ENCODE measurements around the gene COG5. TPM values are rescaled to one million over a fixed set of nuclear protein-coding genes. Genes with fewer than 3 reads are reported as not detected.

COG5 gene
- total RNA-seq, 1 donor from 2014 or later: 52.0 TPM

DNA sequence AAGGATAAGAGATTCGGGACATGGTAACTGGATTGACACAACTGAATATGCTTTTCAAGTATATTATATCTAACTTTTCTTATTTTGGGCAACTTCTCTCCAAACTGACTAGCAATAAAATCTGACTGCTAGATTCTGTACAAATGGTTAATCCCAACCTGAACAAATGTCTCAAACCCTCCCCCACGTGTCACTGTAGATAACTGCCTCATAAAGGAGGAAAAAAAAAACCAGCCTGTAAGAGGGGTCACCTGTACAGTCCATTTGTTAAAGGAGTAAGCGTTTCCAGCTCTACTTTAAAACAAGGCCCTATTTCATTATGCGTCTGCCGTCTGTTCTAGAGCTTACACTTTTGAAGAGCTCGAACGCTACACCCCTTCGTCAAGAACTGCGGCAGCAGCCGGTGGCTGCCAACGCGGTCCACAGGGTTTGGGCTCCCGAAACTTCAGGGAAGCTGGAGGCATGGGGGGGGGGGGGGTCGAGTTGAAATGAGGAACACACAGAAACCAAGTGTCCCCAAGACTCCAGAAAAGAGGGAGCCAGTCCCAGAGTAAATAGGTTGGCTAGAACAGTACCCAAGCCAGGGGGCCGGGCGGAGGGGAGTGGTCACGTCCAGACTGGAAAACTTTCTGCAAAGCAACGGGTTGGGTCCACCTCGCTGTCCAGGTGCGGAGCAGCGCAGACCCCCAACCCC, 492 bp downstream of the COG5 start:
- Mint-ChIP-seq H3K27me3 (ENCODE audit: low read depth) (no peaks in the 10 kb centered on the region), H3K36me3 (peaks cover 6% of the 10 kb centered on the region), H3K4me1 (peaks cover 40% of the 10 kb centered on the region), H3K9me3 (no peaks in the 10 kb centered on the region), H3K4me3 (peak overlapping the region; percentile 74), H3K27ac (peak overlapping the region; percentile 92)
- DNase-seq (ENCODE audit: low spot score in 2 of 2, unreplicated experiment in 2 of 2): no peak
- TF ChIP-seq, protein P1, sequence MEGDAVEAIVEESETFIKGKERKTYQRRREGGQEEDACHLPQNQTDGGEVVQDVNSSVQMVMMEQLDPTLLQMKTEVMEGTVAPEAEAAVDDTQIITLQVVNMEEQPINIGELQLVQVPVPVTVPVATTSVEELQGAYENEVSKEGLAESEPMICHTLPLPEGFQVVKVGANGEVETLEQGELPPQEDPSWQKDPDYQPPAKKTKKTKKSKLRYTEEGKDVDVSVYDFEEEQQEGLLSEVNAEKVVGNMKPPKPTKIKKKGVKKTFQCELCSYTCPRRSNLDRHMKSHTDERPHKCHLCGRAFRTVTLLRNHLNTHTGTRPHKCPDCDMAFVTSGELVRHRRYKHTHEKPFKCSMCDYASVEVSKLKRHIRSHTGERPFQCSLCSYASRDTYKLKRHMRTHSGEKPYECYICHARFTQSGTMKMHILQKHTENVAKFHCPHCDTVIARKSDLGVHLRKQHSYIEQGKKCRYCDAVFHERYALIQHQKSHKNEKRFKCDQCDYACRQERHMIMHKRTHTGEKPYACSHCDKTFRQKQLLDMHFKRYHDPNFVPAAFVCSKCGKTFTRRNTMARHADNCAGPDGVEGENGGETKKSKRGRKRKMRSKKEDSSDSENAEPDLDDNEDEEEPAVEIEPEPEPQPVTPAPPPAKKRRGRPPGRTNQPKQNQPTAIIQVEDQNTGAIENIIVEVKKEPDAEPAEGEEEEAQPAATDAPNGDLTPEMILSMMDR (IDR thresholded peaks at IDR 0.05; ENCODE audit: unreplicated experiment): no peak

DNA sequence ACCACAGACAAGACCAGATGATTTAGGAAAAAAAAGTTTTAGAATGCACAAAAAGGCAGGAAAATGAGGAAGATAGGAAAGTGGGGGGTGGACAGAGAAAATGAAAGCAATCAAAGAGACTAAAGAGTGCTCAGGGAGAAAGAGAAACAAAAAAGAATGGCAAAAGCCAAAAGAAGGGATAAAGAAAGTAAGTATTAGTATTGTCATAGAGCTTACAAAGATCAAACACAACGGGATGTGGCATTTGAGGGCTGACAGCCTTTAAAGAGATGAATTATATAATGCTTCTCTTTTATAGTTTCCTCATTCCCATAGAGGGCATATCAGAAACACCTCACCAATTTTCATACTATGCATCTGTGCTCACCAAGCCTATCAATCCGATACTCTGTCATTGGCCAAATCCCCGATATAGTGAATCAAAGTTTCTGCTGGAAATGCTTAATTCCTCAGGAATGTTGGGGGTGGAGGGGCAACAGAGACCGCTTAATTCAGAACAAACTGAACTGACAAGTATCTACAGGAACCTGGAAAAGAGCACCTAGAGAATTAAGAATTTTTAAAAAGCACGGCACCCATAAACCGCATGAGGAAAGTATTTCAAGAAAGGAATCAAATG, 2.7 kb downstream of the COG5 start:
- TF ChIP-seq, protein P1 (IDR thresholded peaks at IDR 0.05; ENCODE audit: unreplicated experiment): no peak
- Mint-ChIP-seq H3K4me1 (peaks cover 39% of the 10 kb centered on the region), H3K4me3 (peak overlapping the region; percentile 74), H3K36me3 (peaks cover 5% of the 10 kb centered on the region), H3K9me3 (no peaks in the 10 kb centered on the region), H3K27ac (peak overlapping the region; percentile 31), H3K27me3 (ENCODE audit: low read depth) (no peaks in the 10 kb centered on the region)
- no peak for DNase-seq (ENCODE audit: low spot score in 2 of 2, unreplicated experiment in 2 of 2)

DNA sequence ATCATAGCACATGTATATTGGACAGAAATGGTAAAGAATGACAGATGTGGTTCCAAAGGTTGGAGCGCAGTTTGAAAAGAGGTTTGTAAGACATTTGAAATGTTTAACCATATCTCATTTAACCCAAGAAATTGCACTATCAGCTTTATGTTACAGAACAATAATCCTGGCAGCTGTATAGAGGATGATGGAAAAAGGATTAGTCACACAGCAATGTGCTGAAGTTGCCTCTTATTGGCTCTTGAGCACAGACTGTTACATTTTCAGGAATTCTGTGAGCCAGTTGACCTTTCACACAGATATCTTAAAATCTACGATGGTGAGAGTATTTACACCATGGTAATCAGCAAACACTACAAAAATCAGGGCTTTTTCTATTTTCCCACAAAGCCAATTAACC, 3.9 kb downstream of the COG5 start:
- Mint-ChIP-seq H3K4me3 (no peak overlapping the region), H3K4me1 (peaks cover 33% of the 10 kb centered on the region), H3K27ac (no peak overlapping the region), H3K9me3 (no peaks in the 10 kb centered on the region), H3K27me3 (ENCODE audit: low read depth) (no peaks in the 10 kb centered on the region), H3K36me3 (peaks cover 11% of the 10 kb centered on the region)
- DNase-seq (ENCODE audit: low spot score in 2 of 2, unreplicated experiment in 2 of 2): no peak
- TF ChIP-seq, protein P1 (IDR thresholded peaks at IDR 0.05; ENCODE audit: unreplicated experiment): no peak

DNA sequence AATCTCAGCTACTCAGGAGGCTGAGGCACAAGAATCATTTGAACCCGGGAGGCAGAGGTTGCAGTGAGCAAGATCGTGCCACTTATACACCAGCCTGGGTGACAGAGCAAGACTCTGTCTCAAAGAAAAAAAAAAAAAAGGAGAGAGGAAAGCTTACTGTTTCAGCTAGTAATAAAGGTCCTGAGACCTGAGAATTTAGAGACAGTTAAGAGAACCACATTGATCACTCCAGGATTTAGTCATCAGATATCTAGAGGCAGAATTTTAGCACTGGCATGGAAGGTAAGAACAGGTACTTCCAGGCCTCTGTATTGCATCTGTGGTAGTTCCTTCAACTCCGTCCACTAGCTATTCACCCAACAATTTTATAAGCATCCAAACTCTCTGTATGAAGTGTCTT, 7.8 kb downstream of the COG5 start:
- DNase-seq (ENCODE audit: low spot score in 2 of 2, unreplicated experiment in 2 of 2): no peak
- H3K4me3 Mint-ChIP-seq: no peak overlapping the region
- no peaks in the 10 kb centered on the region for H3K9me3 Mint-ChIP-seq
- peaks cover 24% of the 10 kb centered on the region for H3K36me3 Mint-ChIP-seq
- H3K27ac Mint-ChIP-seq: no peak overlapping the region
- H3K27me3 Mint-ChIP-seq (ENCODE audit: low read depth): no peaks in the 10 kb centered on the region
- TF ChIP-seq, protein P1 (IDR thresholded peaks at IDR 0.05; ENCODE audit: unreplicated experiment): no peak
- H3K4me1 Mint-ChIP-seq: peaks cover 4% of the 10 kb centered on the region

DNA sequence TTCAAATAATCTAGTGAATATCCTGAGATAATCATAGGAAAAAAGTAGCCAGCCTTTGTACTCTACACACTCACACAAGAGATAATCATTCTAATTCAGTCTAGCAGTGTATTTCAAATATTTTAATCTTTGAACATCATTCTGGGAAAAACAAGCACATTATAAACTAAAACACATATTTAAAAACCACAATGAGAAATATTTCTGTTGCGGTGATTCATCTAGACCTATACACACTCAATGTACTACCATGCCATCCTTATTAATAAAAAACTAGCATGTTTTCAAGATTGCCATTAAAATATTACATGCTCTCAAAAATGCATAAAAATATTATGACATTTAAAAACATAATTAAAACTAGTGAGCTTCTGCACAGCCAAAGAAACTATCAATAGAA, 11.8 kb downstream of the COG5 start:
- TF ChIP-seq, protein P1 (IDR thresholded peaks at IDR 0.05; ENCODE audit: unreplicated experiment): no peak
- H3K27ac Mint-ChIP-seq: no peak overlapping the region
- no peak for DNase-seq (ENCODE audit: low spot score in 2 of 2, unreplicated experiment in 2 of 2)

More for the DNA sequence above, 11.8 kb downstream of the COG5 start:
- Mint-ChIP-seq H3K4me1 (no peaks in the 10 kb centered on the region), H3K9me3 (peaks cover 6% of the 10 kb centered on the region), H3K4me3 (no peak overlapping the region), H3K36me3 (peaks cover 44% of the 10 kb centered on the region), H3K27me3 (ENCODE audit: low read depth) (no peaks in the 10 kb centered on the region)
